ENCODE measurements around the gene GJA9.
A peak's percentile ranks its signal among the peaks of the same experiment; 100 is the strongest.
"Not testable (repeated sequence)": the region's sequence is repeated elsewhere in the genome, so short reads cannot be mapped to it uniquely, and the experiment has no call there.

GJA9 gene

GRCh38 chr1:38881487-38881886 is at the start of gene GJA9:
Gene GJA9, minus strand, starts transcription at chr1:38881587. Its CDS starts 5,489 bp downstream, at chr1:38876098.
- DNase-seq (ENCODE audit: low read depth in 2 of 2) = no peak

GRCh38 chr1:38929476-38929875 is 48.1 kb upstream of the GJA9 start:
- no peak for DNase-seq (ENCODE audit: low read depth in 2 of 2)

- no peak for DNase-seq (ENCODE audit: low read depth in 2 of 2)
Measured at GRCh38 chr1:38929054-38929453, 47.7 kb upstream of the GJA9 start.

GRCh38 chr1:38926091-38926490 is 44.7 kb upstream of the GJA9 start:
- no peak for DNase-seq (ENCODE audit: low read depth in 2 of 2)

- no peak for DNase-seq (ENCODE audit: low read depth in 2 of 2)
Measured at GRCh38 chr1:38925391-38925790, 44.0 kb upstream of the GJA9 start.

GRCh38 chr1:38923607-38924006 is 42.2 kb upstream of the GJA9 start:
- no peak for DNase-seq (ENCODE audit: low read depth in 2 of 2)

GRCh38 chr1:38919130-38919529 is 37.7 kb upstream of the GJA9 start:
- no peak for DNase-seq (ENCODE audit: low read depth in 2 of 2)

GRCh38 chr1:38918568-38918967 is 37.2 kb upstream of the GJA9 start:
- no peak for DNase-seq (ENCODE audit: low read depth in 2 of 2)

- DNase-seq (ENCODE audit: low read depth in 2 of 2) = no peak
Measured at GRCh38 chr1:38917772-38918171, 36.4 kb upstream of the GJA9 start.

- DNase-seq (ENCODE audit: low read depth in 2 of 2) = no peak
Measured at GRCh38 chr1:38917337-38917736, 36.0 kb upstream of the GJA9 start.

- peak; percentile 11 to 13 for DNase-seq (ENCODE audit: low read depth in 2 of 2)
Measured at GRCh38 chr1:38915352-38915948, 34.1 kb upstream of the GJA9 start.

GRCh38 chr1:38914908-38915307 is 33.5 kb upstream of the GJA9 start:
- DNase-seq (ENCODE audit: low read depth in 2 of 2) = not testable (repeated sequence)

- DNase-seq (ENCODE audit: low read depth in 2 of 2) = no peak
Measured at GRCh38 chr1:38908821-38909220, 27.4 kb upstream of the GJA9 start.

GRCh38 chr1:38905985-38906384 is 24.6 kb upstream of the GJA9 start:
- no peak for DNase-seq (ENCODE audit: low read depth in 2 of 2)

- no peak for DNase-seq (ENCODE audit: low read depth in 2 of 2)
Measured at GRCh38 chr1:38899560-38899959, 18.2 kb upstream of the GJA9 start.

GRCh38 chr1:38898653-38899230 is 17.4 kb upstream of the GJA9 start:
- DNase-seq (ENCODE audit: low read depth in 2 of 2) = no peak

GRCh38 chr1:38896169-38896568 is 14.8 kb upstream of the GJA9 start:
- DNase-seq (ENCODE audit: low read depth in 2 of 2) = no peak

- no peak for DNase-seq (ENCODE audit: low read depth in 2 of 2)
Measured at GRCh38 chr1:38892976-38893375, 11.6 kb upstream of the GJA9 start.

- DNase-seq (ENCODE audit: low read depth in 2 of 2) = no peak
Measured at GRCh38 chr1:38891753-38892152, 10.4 kb upstream of the GJA9 start.

GRCh38 chr1:38889589-38889988 is 8.2 kb upstream of the GJA9 start:
- no peak for DNase-seq (ENCODE audit: low read depth in 2 of 2)

- no peak for DNase-seq (ENCODE audit: low read depth in 2 of 2)
Measured at GRCh38 chr1:38888423-38889333, 7.3 kb upstream of the GJA9 start.

GRCh38 chr1:38885092-38885491 is 3.7 kb upstream of the GJA9 start:
- DNase-seq (ENCODE audit: low read depth in 2 of 2) = no peak

- DNase-seq (ENCODE audit: low read depth in 2 of 2) = no peak
Measured at GRCh38 chr1:38875811-38876210, 5.6 kb downstream of the GJA9 start.

All from stimulated activated CD8-positive, alpha-beta memory T cell treated with anti-CD3 and anti-CD28 coated beads, Interleukin-2, amount 100 ng/mL, for 48 hours (primary cell).